ENCODE data around the gene MAPK6. TPM values are rescaled to one million over a fixed set of nuclear protein-coding genes. Genes with fewer than 3 reads are reported as not detected.

The MAPK6 gene
- total and polyA plus RNA-seq, 2 of the 8 experiments (the other 6 are each of a cell fraction or from before 2014, with no cell fraction given): 22.6 to 108 TPM

- 85% methylated on average over 2 of the region's 2 CpGs; no CpG with 5 or more reads in 1 of the 2 experiments for WGBS, 2 experiments (ENCODE audit: extremely low coverage in 1 of 2, insufficient coverage in 1 of 2, insufficient read length in 1 of 2, insufficient replicate concordance in 2 of 2, low coverage in 1 of 2, low lambda C conversion rate in 2 of 2, missing lambda C conversion rate in 1 of 2)
- POLR2A ChIA-PET (ENCODE audit: partially characterized antibody): interaction anchor here (0.7 to 1.8 kb wide), 3 partner anchors 8 to 58 kb away, joined by 3 to 21 read pairs (median 5); partner anchors contain the start of gene LEO1
- peaks cover 0 to 11% of the 10 kb centered on the region in 2 experiments for H4K20me1 ChIP-seq (replicated peaks in 1 of 2; ENCODE audit: control insufficient read depth in 1 of 2, insufficient read depth in 2 of 2, low read length in 2 of 2)
- TF ChIP-seq NRF1 (IDR thresholded peaks at IDR 0.05; ENCODE audit: low read depth, low read length): no peak
- TF ChIP-seq NANOG (IDR thresholded peaks at IDR 0.05; ENCODE audit: insufficient read depth, low read depth, low read length, poor library complexity, severe bottlenecking): no peak
- no peak for TF ChIP-seq TEAD4 (IDR thresholded peaks at IDR 0.05; ENCODE audit: low read depth, low read length)
- TF ChIP-seq EP300 (IDR thresholded peaks at IDR 0.05; ENCODE audit: borderline replicate concordance in 1 of 2, low read depth in 2 of 2, low read length in 2 of 2): no peak
- TF ChIP-seq ASH2L (IDR thresholded peaks at IDR 0.05; ENCODE audit: low read length): no peak
- no peak for TF ChIP-seq JUND (IDR thresholded peaks at IDR 0.05; ENCODE audit: low read length)
- no peak for TF ChIP-seq MAX (IDR thresholded peaks at IDR 0.05)
- no peak for TF ChIP-seq SIN3A (conservative IDR thresholded peaks at IDR 0.05 in 1 of 2, IDR thresholded peaks at IDR 0.05 in 1 of 2; ENCODE audit: low read depth in 1 of 2, low read length in 2 of 2)
- TF ChIP-seq E2F6 (IDR thresholded peaks at IDR 0.05): no peak
- no peak for TF ChIP-seq ATF3 (IDR thresholded peaks at IDR 0.05; ENCODE audit: insufficient read depth, low read depth, low read length)
- TF ChIP-seq RNF2 (IDR thresholded peaks at IDR 0.05; ENCODE audit: borderline replicate concordance, low read depth, low read length, missing control alignments, poor library complexity, severe bottlenecking): no peak
These were observed 11.0 kb downstream of the MAPK6 start for GRCh38 chr15:52030010-52030409.

More at GRCh38 chr15:52030010-52030409, 11.0 kb downstream of the MAPK6 start:
- Histone ChIP-seq H3K14ac (ENCODE audit: insufficient read length) (no peak overlapping the region), H3K9me3 (ENCODE audit: insufficient read depth in 2 of 2, low read depth in 1 of 2, low read length in 1 of 2) (no peaks in the 10 kb centered on the region), H2AFZ (ENCODE audit: low read length) (no peak overlapping the region), H4K8ac (ENCODE audit: extremely low read depth, insufficient read depth, low read length) (no peak overlapping the region), H3K4me1 (replicated peaks in 1 of 4; ENCODE audit: control insufficient read depth in 3 of 4, insufficient read depth in 4 of 4, low read length in 3 of 4) (peaks cover 0 to 5% (median under 1%) of the 10 kb centered on the region in 4 experiments; a peak in 1 of 7 replicates), H3K4me3 (ENCODE audit: extremely low read depth in 1 of 4, insufficient read depth in 2 of 4, low read depth in 3 of 4, low read length in 4 of 4) (peak overlapping the region in 1 of 4 experiments; percentile 3; a peak in 1 of 8 replicates), H3K4ac (replicated peaks; ENCODE audit: insufficient read length, low read depth, low read length) (no peak overlapping the region), H4K5ac (ENCODE audit: insufficient read length, low read depth, low read length) (no peak overlapping the region), H3K79me2 (ENCODE audit: control insufficient read depth in 1 of 2, insufficient read depth in 2 of 2, low read length in 2 of 2) (peaks cover 30 to 96% of the 10 kb centered on the region in 2 experiments), H3K4me2 (ENCODE audit: insufficient read depth in 1 of 2, low read depth in 2 of 2, low read length in 2 of 2) (peak overlapping the region; percentile 10 to 37; a peak in 2 of 4 replicates), H2AK5ac (ENCODE audit: low read depth, low read length) (no peak overlapping the region), H2BK120ac (replicated peaks; ENCODE audit: low read depth, low read length) (no peak overlapping the region), H3K23me2 (ENCODE audit: low read depth, low read length) (no peaks in the 10 kb centered on the region), H2BK5ac (ENCODE audit: low read depth, low read length) (no peak overlapping the region), H3K36me3 (ENCODE audit: control insufficient read depth in 2 of 4, insufficient read depth in 4 of 4, low read length in 3 of 4) (no peaks in the 10 kb centered on the region), H3K56ac (replicated peaks; ENCODE audit: insufficient read length, low read depth, low read length) (no peak overlapping the region), H3K27me3 (replicated peaks in 1 of 4; ENCODE audit: control insufficient read depth in 3 of 4, extremely low read depth in 1 of 4, insufficient read depth in 3 of 4, low read length in 3 of 4) (no peaks in the 10 kb centered on the region), H3K18ac (ENCODE audit: extremely low read depth, low read length) (no peak overlapping the region), H3K23ac (ENCODE audit: insufficient read length) (no peak overlapping the region), H3K27ac (ENCODE audit: low read depth, low read length) (no peak overlapping the region), H3K79me1 (ENCODE audit: low read depth, low read length) (peaks cover 9% of the 10 kb centered on the region), H4K91ac (replicated peaks; ENCODE audit: insufficient read length, low read length) (no peak overlapping the region), H2BK15ac (ENCODE audit: low read length) (no peak overlapping the region), H3K9ac (replicated peaks in 1 of 4; ENCODE audit: extremely low read depth in 1 of 4, low read depth in 3 of 4, low read length in 3 of 4) (0 out of 7 replicates have a peak overlapping the region, but pooled peaks of 1 of the 4 experiments have one; percentile 4), H2BK12ac (ENCODE audit: low read depth, low read length) (no peak overlapping the region), H2BK20ac (ENCODE audit: low read length) (no peak overlapping the region)
- DNase-seq (ENCODE audit: low read depth in 1 of 2, low spot score in 2 of 2) (no peak), FAIRE-seq (no peak)
- CTCF ChIA-PET (ENCODE audit: partially characterized antibody): interaction anchor here (0.6 to 2.1 kb wide), 6 partner anchors 10 to 83 kb away, joined by 3 to 8 read pairs (median 4); partner anchors contain the start of gene LEO1

Data from H1 (cell line).